Thyroid gland (tissue), 4 donors: Measurements from ENCODE around the gene PLD6. TPM values are rescaled to one million over a fixed set of nuclear protein-coding genes. Genes with fewer than 3 reads are reported as not detected.

ENCODE experiments used
- DNase-seq, 2 donors: peaks; one replicate each; pipeline ENCODE4 v3.0.0-alpha.2; 2019
- H3K27ac ChIP-seq, 3 donors: fragments of 200-600 bp; sonication (generic); 1 replicate in 2 of 3; 2 replicates in 1 of 3; pipeline ENCODE4 v1.5.1; 2016 to 2019; ENCODE audit warnings: mild to moderate bottlenecking in 1 of 3, moderate library complexity in 1 of 3
- H3K27me3 ChIP-seq: fragments of 200-600 bp; sonication (generic); one replicate; pipeline ENCODE4 v1.5.1; 2019
- H3K36me3 ChIP-seq, 2 donors: fragments of 200-600 bp; sonication (generic); one replicate each; pipeline ENCODE4 v1.5.1; 2016 to 2019
- H3K4me1 ChIP-seq, 2 donors: fragments of 200-600 bp; sonication (generic); one replicate each; pipeline ENCODE4 v1.5.1; 2017 to 2019
- H3K4me3 ChIP-seq, 3 donors: fragments of 200-600 bp; sonication (generic); replicated peaks in 1 of 3; 1 replicate in 2 of 3; 2 replicates in 1 of 3; pipeline ENCODE4 v1.5.1; 2016; ENCODE audit warnings: mild to moderate bottlenecking in 1 of 3
- H3K9me3 ChIP-seq: fragments of 200-600 bp; sonication (generic); one replicate; pipeline ENCODE4 v1.5.1; 2017
- CTCF ChIP-seq, 6 experiments: fragments of 200-600 bp in 3 of 6; fragments of 450-650 bp in 3 of 6; sonication (generic) in 3 of 6; IDR thresholded peaks; one replicate each; pipeline ENCODE4 v1.5.1; 2016 to 2019; ENCODE audit warnings: antibody characterized with exemption in 6 of 6, mild to moderate bottlenecking in 2 of 6, inconsistent platforms in 1 of 6, moderate library complexity in 1 of 6
- POLR2A ChIP-seq, 2 donors: fragments of 450-650 bp; IDR thresholded peaks; one replicate each; pipeline ENCODE4 v1.6.1; 2017; ENCODE audit warnings: antibody characterized with exemption in 2 of 2, mild to moderate bottlenecking in 2 of 2, moderate library complexity in 1 of 2
- WGBS, 2 donors: methylation state at CpG; one replicate each; pipeline ENCODE4 v1.1.5; 2017; 5-methylcytosine and 5-hydroxymethylcytosine counted together
- intact Hi-C: fragments of 100-400 bp; cut with DNase I; formaldehyde crosslinking; loops from one replicate; pipeline ENCODE4 v1.15.1; 2023
- total RNA-seq, 4 donors: library from RNA; depleted of rRNA; stranded (reverse); fragments of >200 nt; gene quantifications; one replicate each; pipeline ENCODE4 v1.2.3, GENCODE V29; 2016

Gene PLD6
- total RNA-seq, 4 donors from 2014 or later = 1.3 to 3.2 (median 2.5) TPM

- no peaks in the 10 kb centered on the region for H3K27me3 ChIP-seq
- whole genome bisulfite sequencing, 2 donors = 11% methylated on average over 16 to 21 of the region's 70 CpGs
- DNase-seq = peak; percentile 76 to 80
- peak overlapping the region in 2 of 3 donors; percentile 2 to 50 for H3K4me3 ChIP-seq
- peaks cover 11 to 26% of the 10 kb centered on the region in 2 donors for H3K4me1 ChIP-seq
- intact Hi-C loops = no loop called here
- H3K9me3 ChIP-seq = no peaks in the 10 kb centered on the region
- peak overlapping the region; percentile 58 to 84 (median 59) for H3K27ac ChIP-seq
- no peak for TF ChIP-seq CTCF (IDR thresholded peaks at IDR 0.05)
- TF ChIP-seq POLR2A (IDR thresholded peaks at IDR 0.05) = peak in 1 of 2 donors; percentile 12
- no peaks in the 10 kb centered on the region for H3K36me3 ChIP-seq
These were observed 587 bp downstream of the PLD6 start for GRCh38 chr17:17205368-17206123.

DNA sequence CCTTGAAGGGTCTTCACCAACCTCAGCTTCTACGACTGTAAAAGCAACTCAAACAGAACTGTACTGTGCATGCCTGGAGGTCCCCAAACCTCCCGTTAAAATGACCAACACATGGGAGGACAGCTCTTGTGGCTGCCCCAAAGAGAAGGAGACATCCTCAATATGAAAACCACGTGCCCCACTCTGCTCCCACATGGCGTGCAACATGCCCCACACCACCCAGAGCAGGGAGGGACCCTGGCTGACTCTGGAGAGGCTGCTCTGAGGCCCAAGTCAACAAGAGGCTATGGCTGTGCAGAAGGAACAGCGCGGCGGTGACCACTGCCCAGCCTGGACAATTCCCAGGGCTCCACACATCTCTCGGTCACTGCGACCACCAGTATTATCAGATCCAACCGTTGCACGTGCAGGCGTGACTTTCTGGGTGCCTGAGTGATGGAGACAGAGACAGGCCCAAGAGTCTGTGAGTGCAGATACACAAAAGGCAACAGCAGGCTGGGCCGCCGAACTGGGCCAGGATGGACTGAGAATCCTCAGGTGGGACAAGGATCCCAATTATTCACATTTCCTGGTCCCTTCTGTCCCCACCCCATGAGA lies 1.4 kb downstream of the PLD6 start:
- no peak for DNase-seq
- 78 to 79% methylated on average over 7 to 8 of the region's 14 CpGs for WGBS, 2 donors
- Histone ChIP-seq H3K9me3 (no peaks in the 10 kb centered on the region), H3K27me3 (no peaks in the 10 kb centered on the region), H3K36me3 (no peaks in the 10 kb centered on the region), H3K4me3 (peak overlapping the region in 1 of 3 donors; percentile 50), H3K27ac (no peak overlapping the region), H3K4me1 (peaks cover 11 to 26% of the 10 kb centered on the region in 2 donors)
- TF ChIP-seq CTCF (IDR thresholded peaks at IDR 0.05) (no peak), POLR2A (IDR thresholded peaks at IDR 0.05) (no peak)
- intact Hi-C loops = no loop called here

GRCh38 chr17:17204041-17204591 lies 2.0 kb downstream of the PLD6 start:
- TF ChIP-seq POLR2A (IDR thresholded peaks at IDR 0.05) (no peak), CTCF (IDR thresholded peaks at IDR 0.05) (no peak)
- 81 to 83% methylated on average over 13 to 15 of the region's 15 CpGs for WGBS, 2 donors
- Histone ChIP-seq H3K27ac (no peak overlapping the region), H3K4me3 (no peak overlapping the region), H3K9me3 (no peaks in the 10 kb centered on the region), H3K27me3 (no peaks in the 10 kb centered on the region), H3K4me1 (peaks cover 11 to 26% of the 10 kb centered on the region in 2 donors), H3K36me3 (no peaks in the 10 kb centered on the region)
- intact Hi-C loops = no loop called here
- DNase-seq = peak in 1 of 2 donors; percentile 58

- no peak overlapping the region for H3K4me3 ChIP-seq
- 87 to 94% methylated on average over 8 to 10 of the region's 15 CpGs for WGBS, 2 donors
- no peaks in the 10 kb centered on the region for H3K36me3 ChIP-seq
- no peaks in the 10 kb centered on the region for H3K27me3 ChIP-seq
- peaks cover 11 to 26% of the 10 kb centered on the region in 2 donors for H3K4me1 ChIP-seq
- no peak for TF ChIP-seq POLR2A (IDR thresholded peaks at IDR 0.05)
- TF ChIP-seq CTCF (IDR thresholded peaks at IDR 0.05) = no peak
- intact Hi-C loops = no loop called here
- H3K9me3 ChIP-seq = no peaks in the 10 kb centered on the region
- DNase-seq = no peak
- H3K27ac ChIP-seq = no peak overlapping the region
These were observed 2.9 kb downstream of the PLD6 start for GRCh38 chr17:17203173-17203730.
